Thymus (tissue), 11 donors: ENCODE data around the gene UBASH3B. TPM values are rescaled to one million over a fixed set of nuclear protein-coding genes. Genes with fewer than 3 reads are reported as not detected.

Experiments
- DNase-seq, 9 donors: peaks; one replicate each; pipeline ENCODE4 v3.0.0-alpha.2; 2013; ENCODE audit warnings: low spot score in 9 of 9, low read depth in 6 of 9, missing footprints in 1 of 9
- H3K27ac ChIP-seq, 2 donors: one replicate each; pipeline ENCODE4 v1.5.1; 2013; ENCODE audit warnings: control low read depth in 1 of 2, low read depth in 1 of 2, low read length in 1 of 2, mild to moderate bottlenecking in 1 of 2, moderate library complexity in 1 of 2
- H3K27me3 ChIP-seq, 2 donors: one replicate each; pipeline ENCODE4 v1.5.1; 2013; ENCODE audit warnings: low read length in 1 of 2; ENCODE audit not compliant: control insufficient read depth in 2 of 2, insufficient read depth in 1 of 2
- H3K36me3 ChIP-seq, 2 donors: one replicate each; pipeline ENCODE4 v1.5.1; 2013; ENCODE audit warnings: low read length in 1 of 2, mild to moderate bottlenecking in 1 of 2, moderate library complexity in 1 of 2; ENCODE audit not compliant: control insufficient read depth in 2 of 2, insufficient read depth in 2 of 2
- H3K4me1 ChIP-seq, 2 donors: one replicate each; pipeline ENCODE4 v1.5.1; 2013; ENCODE audit warnings: low read length in 2 of 2; ENCODE audit not compliant: control insufficient read depth in 2 of 2, insufficient read depth in 2 of 2
- H3K4me3 ChIP-seq, 2 donors: one replicate each; pipeline ENCODE4 v1.5.1; 2013; ENCODE audit warnings: low read length in 2 of 2, control low read depth in 1 of 2, mild to moderate bottlenecking in 1 of 2
- H3K9me3 ChIP-seq, 2 donors: one replicate each; pipeline ENCODE4 v1.5.1; 2013; ENCODE audit warnings: low read length in 1 of 2, mild to moderate bottlenecking in 1 of 2; ENCODE audit not compliant: control insufficient read depth in 2 of 2, insufficient read depth in 1 of 2
- WGBS: extraction: QIAGEN DNeasy Blood & Tissue Kit; methylation state at CpG from one replicate; pipeline ENCODE4 v1.1.7; 2013; 5-methylcytosine and 5-hydroxymethylcytosine counted together
- polyA plus RNA-seq: library from polyadenylated mRNA; stranded (reverse); fragments of 200-250 nt; gene quantifications from one replicate; pipeline ENCODE4 v1.2.3, GENCODE V29; 2013
- total RNA-seq: library from RNA; stranded (reverse); fragments of 120-200 nt; gene quantifications from one replicate; pipeline ENCODE4 v1.2.4, GENCODE V29; 2013
- donor health status: healthy.

UBASH3B gene
- total and polyA plus RNA-seq, 2 donors, result 11.2 to 14.8 TPM

DNA sequence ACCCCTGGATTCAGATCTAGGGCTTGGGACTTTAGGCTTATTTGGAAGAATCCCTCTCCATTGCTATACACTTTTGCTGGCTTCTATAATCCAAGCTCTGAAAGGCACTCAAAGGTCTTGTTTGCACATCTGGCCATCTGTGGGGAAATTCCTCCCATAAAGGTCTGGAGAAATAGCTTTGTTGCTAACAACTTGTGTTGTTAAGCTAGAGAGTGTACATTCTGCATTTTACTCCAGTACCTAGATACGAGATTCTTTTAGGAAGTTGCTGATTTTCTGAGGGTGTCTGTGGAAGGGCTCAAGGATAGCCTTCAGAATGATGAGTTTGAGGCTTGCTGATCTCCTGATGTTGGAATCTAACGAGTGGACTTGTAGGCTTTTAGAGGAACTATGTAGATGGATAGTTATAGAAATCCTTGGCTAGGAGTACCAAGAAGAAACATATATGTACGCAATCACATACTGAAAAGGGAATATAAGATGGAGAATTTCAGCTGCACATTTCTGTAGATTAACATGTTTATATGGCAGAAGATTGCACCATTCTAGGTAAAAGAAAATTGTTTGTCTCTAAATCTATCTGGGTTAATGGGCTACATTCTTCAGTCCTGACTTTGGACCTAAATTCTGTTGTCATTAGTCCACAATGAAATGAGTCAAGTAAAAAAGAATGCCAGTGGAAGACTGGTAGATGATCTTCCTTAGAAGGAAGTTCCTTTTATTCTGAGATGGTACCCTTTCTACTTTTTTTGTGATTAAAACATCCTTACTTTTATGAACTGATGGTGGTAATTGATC lies 51.0 kb downstream of the UBASH3B start:
- H3K4me1 ChIP-seq, result peaks cover 16 to 47% of the 10 kb centered on the region in 2 donors
- no peaks in the 10 kb centered on the region for H3K9me3 ChIP-seq
- 98% methylated on average over 3 of the region's 3 CpGs for WGBS
- H3K36me3 ChIP-seq, result peaks cover 0 to 7% of the 10 kb centered on the region in 2 donors
- no peak for DNase-seq
- H3K27ac ChIP-seq, result no peak overlapping the region
- H3K27me3 ChIP-seq, result no peaks in the 10 kb centered on the region
- no peak overlapping the region for H3K4me3 ChIP-seq

DNA sequence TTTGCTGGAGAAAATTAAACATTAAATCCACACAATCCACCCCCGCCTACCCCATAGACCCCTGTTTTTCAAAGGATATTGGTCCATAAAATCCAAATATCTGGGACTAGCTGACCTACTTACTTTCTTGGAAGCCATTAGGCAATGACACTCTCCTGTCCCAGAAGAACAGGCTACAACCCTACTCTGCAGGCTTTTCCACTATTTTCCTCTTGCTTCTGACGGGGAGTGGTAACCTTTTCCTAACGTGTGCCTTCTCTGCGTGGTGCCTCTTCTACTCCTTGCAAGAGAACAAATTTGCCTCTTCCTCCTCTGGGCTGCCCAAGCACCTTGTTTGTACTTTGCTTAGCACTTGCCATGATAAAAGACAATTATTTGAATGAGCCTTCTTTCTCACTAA lies 51.6 kb downstream of the UBASH3B start:
- WGBS, result 92% methylated on average over 4 of the region's 4 CpGs
- H3K9me3 ChIP-seq, result no peaks in the 10 kb centered on the region
- H3K4me1 ChIP-seq, result peaks cover 22 to 49% of the 10 kb centered on the region in 2 donors
- H3K4me3 ChIP-seq, result no peak overlapping the region
- no peak for DNase-seq
- no peak overlapping the region for H3K27ac ChIP-seq
- H3K36me3 ChIP-seq, result peaks cover 0 to 7% of the 10 kb centered on the region in 2 donors
- H3K27me3 ChIP-seq, result no peaks in the 10 kb centered on the region

GRCh38 chr11:122707901-122708300 lies 52.4 kb downstream of the UBASH3B start:
- WGBS, result 84% methylated on average over 4 of the region's 4 CpGs
- Histone ChIP-seq H3K27ac (no peak overlapping the region), H3K36me3 (peaks cover 0 to 6% of the 10 kb centered on the region in 2 donors), H3K27me3 (no peaks in the 10 kb centered on the region), H3K4me3 (no peak overlapping the region), H3K4me1 (peaks cover 25 to 54% of the 10 kb centered on the region in 2 donors), H3K9me3 (no peaks in the 10 kb centered on the region)
- DNase-seq, result no peak

DNA sequence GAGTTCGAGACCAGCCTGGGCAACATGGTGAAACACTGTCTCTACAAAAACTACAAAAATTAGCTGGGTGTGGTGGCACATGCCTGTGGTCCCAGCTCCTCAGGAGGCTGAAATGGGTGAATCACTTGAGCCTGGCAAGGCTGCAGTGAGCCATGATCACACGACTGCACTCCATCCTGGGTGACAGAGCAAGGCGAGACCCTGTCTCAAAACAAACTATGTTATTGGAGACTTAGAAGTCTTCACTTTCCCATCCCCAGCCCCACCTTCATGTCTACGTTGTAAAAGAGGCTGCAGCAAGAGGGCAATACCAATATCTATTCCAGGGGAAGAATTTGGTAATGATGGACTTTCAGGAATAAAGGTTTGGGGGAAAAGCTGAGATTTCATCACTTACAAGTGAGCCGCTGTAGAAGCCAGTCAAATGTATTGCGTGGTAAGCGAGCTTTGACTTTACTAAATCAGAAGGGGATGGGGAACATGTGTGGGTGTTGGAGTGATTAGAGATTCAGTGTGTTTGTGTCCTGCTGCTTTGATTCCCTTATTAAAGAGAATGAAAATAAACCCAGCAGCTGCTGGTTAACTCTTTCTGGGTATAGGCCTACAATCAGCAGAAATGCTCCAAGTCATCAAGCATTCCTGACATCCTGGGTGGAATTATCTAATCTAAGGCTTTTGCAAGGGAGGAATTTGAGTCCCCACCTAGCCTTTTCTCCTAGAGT lies 53.7 kb downstream of the UBASH3B start:
- 95% methylated on average over 7 of the region's 7 CpGs for WGBS
- no peak overlapping the region for H3K4me3 ChIP-seq
- no peaks in the 10 kb centered on the region for H3K27me3 ChIP-seq
- H3K4me1 ChIP-seq, result peaks cover 32 to 54% of the 10 kb centered on the region in 2 donors
- no peak overlapping the region for H3K27ac ChIP-seq
- no peak for DNase-seq
- H3K36me3 ChIP-seq, result peaks cover 0 to 1% of the 10 kb centered on the region in 2 donors
- no peaks in the 10 kb centered on the region for H3K9me3 ChIP-seq

GRCh38 chr11:122711362-122711761 lies 55.8 kb downstream of the UBASH3B start:
- peaks cover 0 to under 1% of the 10 kb centered on the region in 2 donors for H3K36me3 ChIP-seq
- no peaks in the 10 kb centered on the region for H3K9me3 ChIP-seq
- H3K4me1 ChIP-seq, result peaks cover 44 to 65% of the 10 kb centered on the region in 2 donors
- no peaks in the 10 kb centered on the region for H3K27me3 ChIP-seq
- H3K27ac ChIP-seq, result no peak overlapping the region
- 90% methylated on average over 9 of the region's 9 CpGs for WGBS
- H3K4me3 ChIP-seq, result no peak overlapping the region
- no peak for DNase-seq

DNA sequence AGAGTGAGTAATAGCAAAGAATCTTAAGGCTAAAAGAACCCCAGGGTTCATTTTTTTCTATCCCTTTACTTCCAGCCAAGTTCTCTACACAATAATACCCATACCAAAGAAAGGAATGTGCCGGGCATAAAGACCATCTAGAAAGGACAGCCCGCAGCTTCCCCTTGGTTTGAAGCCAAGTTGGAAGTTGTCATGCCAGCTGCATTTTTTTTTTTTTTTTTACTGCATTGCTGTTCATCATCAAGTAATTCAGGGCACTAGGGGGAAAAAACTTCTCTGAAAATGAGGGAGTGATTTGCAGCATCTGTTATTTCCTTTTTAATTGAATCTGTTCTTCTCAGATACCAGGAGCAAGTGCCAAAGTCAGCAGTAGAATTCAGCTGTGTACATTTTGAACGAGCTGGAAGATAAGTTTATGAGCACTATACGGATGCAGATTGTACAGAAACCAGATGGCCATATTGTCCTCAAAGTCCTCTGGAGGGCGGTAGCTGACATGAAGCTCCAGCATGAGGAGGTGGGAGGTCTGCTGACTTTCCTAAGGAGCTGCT lies 56.4 kb downstream of the UBASH3B start:
- Histone ChIP-seq H3K27me3 (no peaks in the 10 kb centered on the region), H3K36me3 (peaks cover 0 to 2% of the 10 kb centered on the region in 2 donors), H3K27ac (peak overlapping the region in 1 of 2 donors; percentile 38), H3K4me3 (no peak overlapping the region), H3K4me1 (peaks cover 49 to 70% of the 10 kb centered on the region in 2 donors), H3K9me3 (no peaks in the 10 kb centered on the region)
- WGBS, result 28% methylated on average over 5 of the region's 5 CpGs
- DNase-seq, result peak in 1 of 9 donors; percentile 55

DNA sequence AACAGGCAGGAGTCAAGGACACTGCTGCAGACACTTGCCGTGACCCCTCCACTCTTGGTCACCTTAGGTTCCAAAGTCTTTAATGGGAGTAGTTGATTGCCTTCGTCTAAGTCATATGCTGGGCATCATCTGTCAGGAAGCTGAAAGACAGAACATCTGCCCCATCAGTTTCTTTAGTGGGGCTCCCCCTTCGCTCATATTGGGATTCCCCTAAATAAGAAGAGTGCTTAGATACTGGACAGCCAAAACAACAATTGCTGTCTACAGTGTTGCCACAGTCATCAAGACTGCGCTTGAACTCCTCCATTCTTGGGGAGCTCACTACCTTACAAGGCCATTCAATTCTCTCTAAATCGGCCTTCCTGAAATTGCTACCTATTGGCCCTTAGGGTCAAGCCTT lies 58.5 kb downstream of the UBASH3B start:
- peaks cover 0 to 2% of the 10 kb centered on the region in 2 donors for H3K36me3 ChIP-seq
- no peak overlapping the region for H3K4me3 ChIP-seq
- no peaks in the 10 kb centered on the region for H3K9me3 ChIP-seq
- H3K27me3 ChIP-seq, result no peaks in the 10 kb centered on the region
- DNase-seq, result no peak
- 96% methylated on average over 5 of the region's 5 CpGs for WGBS
- H3K27ac ChIP-seq, result no peak overlapping the region
- peaks cover 60 to 79% of the 10 kb centered on the region in 2 donors for H3K4me1 ChIP-seq

GRCh38 chr11:122714484-122714883 lies 59.0 kb downstream of the UBASH3B start:
- Histone ChIP-seq H3K4me3 (no peak overlapping the region), H3K4me1 (peaks cover 60 to 74% of the 10 kb centered on the region in 2 donors), H3K36me3 (peaks cover 0 to 2% of the 10 kb centered on the region in 2 donors), H3K27me3 (no peaks in the 10 kb centered on the region), H3K9me3 (no peaks in the 10 kb centered on the region), H3K27ac (no peak overlapping the region)
- WGBS, result 93% methylated on average over 5 of the region's 5 CpGs
- DNase-seq, result no peak
